HEK293 (cell line): ENCODE data around the gene CAMP.

Experiments
- CTCF ChIA-PET: fragments of 350-600 bp; formaldehyde crosslinking; extraction: SDS; loops from one replicate; lab custom pipeline; 2021; ENCODE audit warnings: antibody characterized with exemption; lab: Yijun Ruan, JAX
- POLR2A ChIA-PET: fragments of 300-600 bp; formaldehyde crosslinking; extraction: SDS; loops from one replicate; lab custom pipeline; 2020; ENCODE audit warnings: antibody characterized with exemption, inconsistent platforms; lab: Yijun Ruan, JAX
- H3K27ac ChIP-seq: fragments of 200-500 bp; sonication (Bioruptor generic); 2 replicates; pipeline ENCODE4 v1.5.1; 2014; ENCODE audit warnings: low read depth, low read length, control low read depth, inconsistent platforms; ENCODE audit errors: extremely low read depth
- H3K36me3 ChIP-seq, 2 experiments: fragments of 200-500 bp in 1 of 2; sonication (Bioruptor generic) in 1 of 2; 1 replicate in 1 of 2; 2 replicates in 1 of 2; pipeline ENCODE4 v1.5.1; 2014 to 2017; ENCODE audit warnings: inconsistent platforms in 2 of 2, low read length in 2 of 2; ENCODE audit not compliant: control insufficient read depth in 2 of 2, insufficient read depth in 1 of 2
- H3K4me1 ChIP-seq: fragments of 200-500 bp; sonication (Bioruptor generic); 2 replicates; pipeline ENCODE4 v1.5.1; 2014; ENCODE audit warnings: mild to moderate bottlenecking, low read length, inconsistent platforms; ENCODE audit not compliant: control insufficient read depth, insufficient read depth
- H3K4me3 ChIP-seq: 2 replicates; pipeline ENCODE4 v1.5.1; 2011; ENCODE audit warnings: low read depth, mild to moderate bottlenecking, control low read depth, low read length, moderate library complexity
- H3K9me3 ChIP-seq: fragments of 200-500 bp; sonication (Bioruptor generic); 2 replicates; pipeline ENCODE4 v1.5.1; 2014; ENCODE audit warnings: low read depth, low read length, inconsistent platforms; ENCODE audit not compliant: control insufficient read depth, insufficient read depth
- EGR2 ChIP-seq: fragments of 450-650 bp; formaldehyde crosslinking; IDR thresholded peaks from 2 replicates; pipeline ENCODE4 v1.5.1; 2016; ENCODE audit warnings: low read depth, missing biosample characterization, missing genetic modification characterization
- HIC1 ChIP-seq: fragments of 450-650 bp; formaldehyde crosslinking; IDR thresholded peaks from 2 replicates; pipeline ENCODE4 v1.5.1; 2016; ENCODE audit warnings: missing biosample characterization, missing genetic modification characterization
- SCRT2 ChIP-seq: fragments of 450-650 bp; formaldehyde crosslinking; IDR thresholded peaks from 2 replicates; pipeline ENCODE4 v1.5.1; 2016; ENCODE audit warnings: missing biosample characterization, missing genetic modification characterization
- SP7 ChIP-seq: fragments of 450-650 bp; formaldehyde crosslinking; IDR thresholded peaks from 2 replicates; pipeline ENCODE4 v1.5.1; 2016; ENCODE audit warnings: missing biosample characterization, missing genetic modification characterization
- ZBTB26 ChIP-seq: fragments of 450-650 bp; formaldehyde crosslinking; optimal IDR thresholded peaks from 2 replicates; pipeline ENCODE3; 2016; ENCODE audit warnings: missing biosample characterization, mild to moderate bottlenecking, missing genetic modification characterization
- ZBTB48 ChIP-seq: fragments of 450-650 bp; formaldehyde crosslinking; IDR thresholded peaks from 2 replicates; pipeline ENCODE4 v1.5.1; 2016; ENCODE audit warnings: missing biosample characterization, missing genetic modification characterization
- ZBTB7A ChIP-seq: fragments of 450-650 bp; formaldehyde crosslinking; IDR thresholded peaks from 2 replicates; pipeline ENCODE4 v1.5.1; 2016; ENCODE audit warnings: low read depth, missing biosample characterization, missing genetic modification characterization
- ZFP41 ChIP-seq: fragments of 450-650 bp; formaldehyde crosslinking; IDR thresholded peaks from 2 replicates; pipeline ENCODE4 v1.5.1; 2016; ENCODE audit warnings: missing biosample characterization, missing genetic modification characterization, borderline replicate concordance
- ZNF157 ChIP-seq: fragments of 450-650 bp; formaldehyde crosslinking; IDR thresholded peaks from 2 replicates; pipeline ENCODE4 v1.5.1; 2016; ENCODE audit warnings: missing biosample characterization, missing genetic modification characterization
- ZNF214 ChIP-seq: fragments of 450-650 bp; formaldehyde crosslinking; IDR thresholded peaks from 2 replicates; pipeline ENCODE4 v1.5.1; 2017; ENCODE audit warnings: missing biosample characterization, mild to moderate bottlenecking, missing genetic modification characterization, borderline replicate concordance
- ZNF324 ChIP-seq: fragments of 450-650 bp; formaldehyde crosslinking; IDR thresholded peaks from 2 replicates; pipeline ENCODE4 v1.5.1; 2016; ENCODE audit warnings: missing biosample characterization, missing genetic modification characterization
- ZNF416 ChIP-seq: fragments of 450-650 bp; formaldehyde crosslinking; IDR thresholded peaks from 2 replicates; pipeline ENCODE4 v1.5.1; 2016; ENCODE audit warnings: missing biosample characterization, missing genetic modification characterization
- ZNF433 ChIP-seq: fragments of 450-650 bp; formaldehyde crosslinking; IDR thresholded peaks from 2 replicates; pipeline ENCODE4 v1.5.1; 2016; ENCODE audit warnings: missing biosample characterization, missing genetic modification characterization, low read depth
- ZNF529 ChIP-seq: fragments of 450-650 bp; formaldehyde crosslinking; IDR thresholded peaks from 2 replicates; pipeline ENCODE4 v1.5.1; 2017; ENCODE audit warnings: missing genetic modification characterization, missing biosample characterization; ENCODE audit not compliant: insufficient replicate concordance
- ZNF580 ChIP-seq: fragments of 450-650 bp; formaldehyde crosslinking; IDR thresholded peaks from 2 replicates; pipeline ENCODE4 v1.5.1; 2016; ENCODE audit warnings: missing biosample characterization, missing genetic modification characterization
- ZNF654 ChIP-seq: fragments of 450-650 bp; formaldehyde crosslinking; IDR thresholded peaks from 2 replicates; pipeline ENCODE4 v1.5.1; 2016; ENCODE audit warnings: low read depth, missing biosample characterization, missing genetic modification characterization
- TF ChIP-seq, protein P1 (sequence below): fragments of 450-650 bp; formaldehyde crosslinking; IDR thresholded peaks from 2 replicates; pipeline ENCODE4 v1.5.1; 2017; ENCODE audit warnings: missing biosample characterization, missing genetic modification characterization
- TF ChIP-seq, protein P2 (sequence below): fragments of 450-650 bp; formaldehyde crosslinking; IDR thresholded peaks from 2 replicates; pipeline ENCODE4 v1.5.1; 2017; ENCODE audit warnings: missing biosample characterization, missing genetic modification characterization

The CAMP gene

DNA sequence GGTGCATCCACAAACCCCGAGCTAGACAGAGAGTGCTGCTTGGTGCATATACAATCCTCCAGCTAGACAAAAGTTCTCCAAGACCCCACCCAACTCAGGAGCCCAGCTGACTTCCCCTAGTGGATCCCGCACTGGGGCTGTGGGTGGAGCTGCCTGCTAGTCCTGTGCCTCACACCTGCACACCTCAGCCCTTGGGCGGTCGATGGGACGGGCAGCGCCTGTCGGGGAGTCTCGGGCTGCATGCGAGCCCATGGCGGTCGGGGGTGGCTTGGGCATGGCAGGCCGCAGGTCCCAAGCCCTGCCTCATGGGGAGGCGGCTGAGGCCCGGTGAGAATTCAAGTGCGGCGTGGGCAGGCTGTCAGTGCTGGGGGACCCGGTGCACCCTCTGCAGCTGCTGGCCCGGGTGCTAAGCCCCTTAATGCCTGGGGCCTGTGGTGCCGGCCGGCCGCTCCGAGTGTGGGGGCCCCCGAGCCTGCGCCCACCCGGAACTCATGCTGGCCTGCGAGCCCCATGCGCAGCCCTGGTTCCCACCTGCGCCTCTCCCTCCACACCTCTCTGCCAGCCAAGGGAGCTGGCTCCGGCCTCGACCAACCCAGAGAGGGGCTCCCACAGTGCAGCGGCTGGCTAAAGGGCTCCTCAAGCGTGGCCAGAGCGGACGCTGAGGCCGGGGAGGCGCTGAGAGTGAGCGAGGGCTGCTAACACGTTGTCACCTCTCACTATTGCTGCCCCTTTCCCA lies 48.6 kb downstream of the CAMP start (continued):
- TF ChIP-seq ZNF416 (tag by site-specific recombination), result peak; percentile 64; the same call in 1 of the 2 replicates
- TF ChIP-seq ZNF529 (tag by site-specific recombination), result peak; percentile 48

DNA sequence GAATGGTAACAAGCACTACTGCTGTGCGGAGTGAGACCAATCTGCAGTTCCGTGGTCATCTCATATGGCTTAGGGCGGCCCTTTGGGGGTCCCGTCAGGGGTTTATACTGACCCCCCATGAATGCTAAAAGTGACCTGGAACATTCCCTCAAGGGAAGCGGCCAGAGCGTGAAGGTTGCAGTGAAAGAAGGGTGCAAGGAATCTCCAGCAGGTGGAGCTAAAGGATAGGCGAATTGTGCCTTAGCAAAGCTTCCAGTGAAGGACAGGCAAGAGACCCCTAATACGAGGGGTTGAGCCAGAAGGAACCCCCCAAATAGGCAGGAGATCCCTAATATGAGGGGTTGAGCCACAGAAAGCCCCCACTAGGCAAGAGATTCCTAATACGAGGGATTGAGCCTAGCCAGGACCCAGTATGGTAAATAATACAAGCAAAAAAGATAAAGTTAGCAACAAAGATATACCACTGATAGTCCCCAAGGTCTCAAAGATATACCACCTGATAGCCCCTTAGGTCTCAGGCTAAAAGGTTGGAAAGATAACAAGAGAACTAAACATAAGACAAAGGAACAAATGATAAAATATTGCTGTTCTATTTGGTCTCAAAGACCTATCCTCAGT lies 50.4 kb downstream of the CAMP start:
- peaks cover 0 to 28% of the 10 kb centered on the region in 2 experiments; a peak in 1 of 3 replicates for H3K36me3 ChIP-seq
- POLR2A ChIA-PET, result no interaction called here

More for the DNA sequence above, 50.4 kb downstream of the CAMP start:
- no peak overlapping the region for H3K27ac ChIP-seq
- H3K9me3 ChIP-seq, result no peaks in the 10 kb centered on the region
- TF ChIP-seq EGR2 (no peak), ZBTB26 (tag by site-specific recombination) (no peak), ZNF433 (tag by site-specific recombination) (no peak), ZNF654 (tag by site-specific recombination) (peak; percentile 74), ZNF324 (tag by site-specific recombination) (no peak), ZBTB7A (tag by site-specific recombination) (no peak), ZNF580 (tag by site-specific recombination) (no peak), HIC1 (tag by site-specific recombination) (no peak), ZFP41 (tag by site-specific recombination) (no peak), ZBTB48 (0 out of 2 replicates have a peak, but pooled peaks have one; percentile 31), SP7 (no peak), ZNF214 (tag by site-specific recombination) (no peak), SCRT2 (no peak), ZNF157 (no peak)
- TF ChIP-seq, protein P1, sequence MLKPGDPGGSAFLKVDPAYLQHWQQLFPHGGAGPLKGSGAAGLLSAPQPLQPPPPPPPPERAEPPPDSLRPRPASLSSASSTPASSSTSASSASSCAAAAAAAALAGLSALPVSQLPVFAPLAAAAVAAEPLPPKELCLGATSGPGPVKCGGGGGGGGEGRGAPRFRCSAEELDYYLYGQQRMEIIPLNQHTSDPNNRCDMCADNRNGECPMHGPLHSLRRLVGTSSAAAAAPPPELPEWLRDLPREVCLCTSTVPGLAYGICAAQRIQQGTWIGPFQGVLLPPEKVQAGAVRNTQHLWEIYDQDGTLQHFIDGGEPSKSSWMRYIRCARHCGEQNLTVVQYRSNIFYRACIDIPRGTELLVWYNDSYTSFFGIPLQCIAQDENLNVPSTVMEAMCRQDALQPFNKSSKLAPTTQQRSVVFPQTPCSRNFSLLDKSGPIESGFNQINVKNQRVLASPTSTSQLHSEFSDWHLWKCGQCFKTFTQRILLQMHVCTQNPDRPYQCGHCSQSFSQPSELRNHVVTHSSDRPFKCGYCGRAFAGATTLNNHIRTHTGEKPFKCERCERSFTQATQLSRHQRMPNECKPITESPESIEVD, result no peak
- TF ChIP-seq, protein P2, sequence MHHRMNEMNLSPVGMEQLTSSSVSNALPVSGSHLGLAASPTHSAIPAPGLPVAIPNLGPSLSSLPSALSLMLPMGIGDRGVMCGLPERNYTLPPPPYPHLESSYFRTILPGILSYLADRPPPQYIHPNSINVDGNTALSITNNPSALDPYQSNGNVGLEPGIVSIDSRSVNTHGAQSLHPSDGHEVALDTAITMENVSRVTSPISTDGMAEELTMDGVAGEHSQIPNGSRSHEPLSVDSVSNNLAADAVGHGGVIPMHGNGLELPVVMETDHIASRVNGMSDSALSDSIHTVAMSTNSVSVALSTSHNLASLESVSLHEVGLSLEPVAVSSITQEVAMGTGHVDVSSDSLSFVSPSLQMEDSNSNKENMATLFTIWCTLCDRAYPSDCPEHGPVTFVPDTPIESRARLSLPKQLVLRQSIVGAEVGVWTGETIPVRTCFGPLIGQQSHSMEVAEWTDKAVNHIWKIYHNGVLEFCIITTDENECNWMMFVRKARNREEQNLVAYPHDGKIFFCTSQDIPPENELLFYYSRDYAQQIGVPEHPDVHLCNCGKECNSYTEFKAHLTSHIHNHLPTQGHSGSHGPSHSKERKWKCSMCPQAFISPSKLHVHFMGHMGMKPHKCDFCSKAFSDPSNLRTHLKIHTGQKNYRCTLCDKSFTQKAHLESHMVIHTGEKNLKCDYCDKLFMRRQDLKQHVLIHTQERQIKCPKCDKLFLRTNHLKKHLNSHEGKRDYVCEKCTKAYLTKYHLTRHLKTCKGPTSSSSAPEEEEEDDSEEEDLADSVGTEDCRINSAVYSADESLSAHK (tag by site-specific recombination), result no peak
- CTCF ChIA-PET, result interaction anchor here (0.5 to 7.6 kb wide), 13 partner anchors 10 to 1772 kb away, joined by 3 to 97 read pairs (median 4); partner anchors contain the start of gene PFKFB4
- H3K4me3 ChIP-seq, result no peak overlapping the region
- H3K4me1 ChIP-seq, result no peaks in the 10 kb centered on the region
